BJ (cell line): Measurements from ENCODE around the gene CFAP141. TPM values are rescaled to one million over a fixed set of nuclear protein-coding genes. Genes with fewer than 3 reads are reported as not detected.

Source experiments
- CTCF ChIA-PET: fragments of 350-600 bp; formaldehyde crosslinking; extraction: SDS; loops from one replicate; lab custom pipeline; 2021; ENCODE audit warnings: antibody characterized with exemption, inconsistent platforms; lab: Yijun Ruan, JAX
- POLR2A ChIA-PET: fragments of 300-600 bp; sonication (Branson Sonifier 250); formaldehyde crosslinking; extraction: SDS; loops from one replicate; lab custom pipeline; 2021; ENCODE audit warnings: antibody characterized with exemption; lab: Charles Lee
- DNase-seq: peaks from one replicate; pipeline ENCODE4 v3.0.0-alpha.2; 2011; ENCODE audit warnings: low read depth
- H3K27me3 ChIP-seq: 2 replicates; pipeline ENCODE4 v1.6.0; 2011; ENCODE audit warnings: low read length; ENCODE audit not compliant: control insufficient read depth, insufficient read depth
- H3K36me3 ChIP-seq: 2 replicates; pipeline ENCODE4 v1.5.1; 2011; ENCODE audit warnings: low read length; ENCODE audit not compliant: control insufficient read depth, insufficient read depth
- H3K4me3 ChIP-seq: 2 replicates; pipeline ENCODE4 v1.5.1; 2011; ENCODE audit warnings: low read depth, mild to moderate bottlenecking, control low read depth, low read length
- polyA plus RNA-seq: library from polyadenylated mRNA; depleted of rRNA; stranded (reverse); fragments of >200 nt; gene quantifications from 2 replicates; pipeline ENCODE4 v1.2.3, GENCODE V29; 2011
- TF ChIP-seq, protein P1 (sequence below): IDR thresholded peaks from 2 replicates; pipeline ENCODE4 v1.5.1; 2011; ENCODE audit warnings: low read depth, mild to moderate bottlenecking, control low read depth, inconsistent platforms, low read length, moderate library complexity; ENCODE audit not compliant: insufficient read depth

The CFAP141 gene
- polyA plus RNA-seq, 1 experiment = not detected

DNA sequence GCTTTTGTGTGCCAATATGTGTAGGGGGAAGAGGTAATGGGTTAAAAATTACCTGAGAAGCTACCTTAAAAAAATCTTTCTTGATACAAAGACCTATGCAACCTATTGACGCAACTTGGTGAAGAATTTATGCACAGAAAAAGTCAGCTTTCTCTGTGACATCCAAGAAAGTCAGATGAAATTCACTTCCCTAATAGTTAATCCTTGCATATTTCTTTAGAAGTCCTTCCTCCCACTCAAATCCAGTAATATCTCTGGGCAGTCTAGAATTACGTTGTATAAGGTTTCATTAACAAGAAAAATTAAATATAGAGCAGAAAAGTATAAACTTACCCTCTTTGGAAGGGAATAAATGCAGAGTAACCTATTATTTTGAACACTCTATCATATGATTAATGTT, 17.5 kb upstream of the CFAP141 start:
- Histone ChIP-seq H3K27me3 (no peaks in the 10 kb centered on the region), H3K36me3 (peaks cover 10% of the 10 kb centered on the region), H3K4me3 (no peak overlapping the region)
- ChIA-PET CTCF (no interaction called here), POLR2A (no interaction called here)
- TF ChIP-seq, protein P1, sequence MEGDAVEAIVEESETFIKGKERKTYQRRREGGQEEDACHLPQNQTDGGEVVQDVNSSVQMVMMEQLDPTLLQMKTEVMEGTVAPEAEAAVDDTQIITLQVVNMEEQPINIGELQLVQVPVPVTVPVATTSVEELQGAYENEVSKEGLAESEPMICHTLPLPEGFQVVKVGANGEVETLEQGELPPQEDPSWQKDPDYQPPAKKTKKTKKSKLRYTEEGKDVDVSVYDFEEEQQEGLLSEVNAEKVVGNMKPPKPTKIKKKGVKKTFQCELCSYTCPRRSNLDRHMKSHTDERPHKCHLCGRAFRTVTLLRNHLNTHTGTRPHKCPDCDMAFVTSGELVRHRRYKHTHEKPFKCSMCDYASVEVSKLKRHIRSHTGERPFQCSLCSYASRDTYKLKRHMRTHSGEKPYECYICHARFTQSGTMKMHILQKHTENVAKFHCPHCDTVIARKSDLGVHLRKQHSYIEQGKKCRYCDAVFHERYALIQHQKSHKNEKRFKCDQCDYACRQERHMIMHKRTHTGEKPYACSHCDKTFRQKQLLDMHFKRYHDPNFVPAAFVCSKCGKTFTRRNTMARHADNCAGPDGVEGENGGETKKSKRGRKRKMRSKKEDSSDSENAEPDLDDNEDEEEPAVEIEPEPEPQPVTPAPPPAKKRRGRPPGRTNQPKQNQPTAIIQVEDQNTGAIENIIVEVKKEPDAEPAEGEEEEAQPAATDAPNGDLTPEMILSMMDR = no peak
- DNase-seq = no peak

DNA sequence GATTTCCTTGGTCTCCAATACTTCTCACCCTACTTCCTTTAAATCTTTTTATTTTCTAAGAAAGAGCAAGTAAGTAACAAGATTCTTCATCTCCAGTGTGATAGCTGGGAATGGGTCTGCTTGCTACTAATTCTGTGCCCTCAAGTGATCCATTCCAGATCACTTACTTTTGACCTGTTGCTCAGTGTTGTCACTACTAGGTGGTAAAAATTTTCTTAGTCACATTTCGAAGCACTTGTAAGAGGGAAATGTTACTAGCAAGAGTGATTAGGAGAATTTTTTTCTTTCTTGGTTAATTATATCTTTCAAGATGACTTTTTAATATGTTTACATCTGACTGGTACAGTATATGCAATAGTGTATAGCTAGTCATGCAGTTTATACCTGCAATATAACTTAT, 16.8 kb upstream of the CFAP141 start:
- Histone ChIP-seq H3K36me3 (peaks cover 9% of the 10 kb centered on the region), H3K27me3 (no peaks in the 10 kb centered on the region), H3K4me3 (no peak overlapping the region)
- no peak for DNase-seq
- ChIA-PET CTCF (interaction anchor here (0.9 kb wide), 1 partner anchor 24 kb away, joined by 3 read pairs; no protein-coding TSS in a partner anchor), POLR2A (no interaction called here)
- TF ChIP-seq, protein P1 = no peak

DNA sequence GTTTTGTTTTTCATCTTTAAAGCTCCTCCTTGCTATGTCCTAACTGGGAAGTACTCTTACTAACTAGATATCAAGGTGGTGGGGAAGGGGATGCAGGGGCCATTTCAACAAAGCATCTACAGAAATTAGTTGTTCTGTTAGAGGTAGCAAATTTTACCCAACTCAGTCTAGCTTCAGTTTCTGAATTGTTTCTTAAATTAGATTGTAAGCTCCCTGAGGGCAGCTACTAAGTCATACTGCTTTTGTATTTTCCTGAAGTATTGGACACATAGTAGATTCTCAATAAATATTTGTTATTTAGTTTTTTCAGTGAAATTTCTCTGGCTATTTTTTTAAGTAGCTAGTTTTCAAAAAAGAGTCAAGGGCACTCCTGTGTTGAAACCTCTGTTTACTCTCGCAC, 16.4 kb upstream of the CFAP141 start:
- ChIA-PET CTCF (interaction anchor here (0.9 kb wide), 1 partner anchor 23 kb away, joined by 3 read pairs; no protein-coding TSS in a partner anchor), POLR2A (no interaction called here)
- H3K27me3 ChIP-seq = no peaks in the 10 kb centered on the region
- H3K4me3 ChIP-seq = peak overlapping the region; percentile 77
- DNase-seq = no peak
- TF ChIP-seq, protein P1 = no peak
- peaks cover 7% of the 10 kb centered on the region for H3K36me3 ChIP-seq

DNA sequence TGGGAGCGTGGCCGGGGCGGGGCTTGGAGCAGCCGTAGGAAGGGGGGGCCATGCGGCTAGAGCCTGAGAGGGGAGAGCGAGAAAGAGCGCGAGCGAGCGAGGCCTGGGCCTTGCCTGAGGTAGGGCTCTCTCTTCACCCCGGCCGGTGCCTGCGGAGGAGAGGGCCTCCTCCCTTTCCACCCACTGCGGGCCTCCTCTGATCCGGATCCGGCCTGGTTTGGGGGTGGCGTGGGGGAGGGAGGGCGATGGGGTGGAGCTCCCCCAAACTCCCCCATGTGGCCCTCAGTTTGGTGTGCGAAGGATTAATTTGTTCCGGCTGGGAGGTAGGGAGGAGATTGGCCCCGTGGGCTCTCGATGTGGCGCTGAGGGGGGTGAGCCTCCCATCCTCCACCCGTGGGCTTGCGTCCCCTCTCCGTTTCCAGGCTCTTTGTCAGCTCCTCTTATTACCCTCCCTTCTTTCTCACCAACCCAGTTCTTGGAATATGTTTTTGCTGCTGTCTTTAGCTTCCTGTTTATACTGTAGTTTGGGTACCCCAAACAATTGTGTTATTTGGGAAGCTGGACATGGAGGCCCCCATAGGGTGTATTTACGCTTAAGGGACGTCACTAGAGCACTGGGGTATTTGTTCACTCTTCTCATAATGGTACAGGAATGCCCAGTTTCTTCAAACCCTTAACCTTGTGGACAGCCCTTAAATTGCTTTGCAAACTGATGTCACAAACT, 15.3 kb upstream of the CFAP141 start:
- H3K36me3 ChIP-seq = peaks cover 2% of the 10 kb centered on the region; the same call in 1 of the 2 replicates
- no peaks in the 10 kb centered on the region for H3K27me3 ChIP-seq
- peak overlapping the region; percentile 77 for H3K4me3 ChIP-seq
- ChIA-PET CTCF (interaction anchor here (0.5 to 1.8 kb wide), 5 partner anchors 13 to 104 kb away, joined by 3 to 5 read pairs (median 3); partner anchors contain the start of gene ATP8B2), POLR2A (interaction anchor here (0.6 kb wide), 1 partner anchor 105 kb away, joined by 7 read pairs; no protein-coding TSS in a partner anchor)
- TF ChIP-seq, protein P1 = no peak
- DNase-seq = peak; percentile 15

DNA sequence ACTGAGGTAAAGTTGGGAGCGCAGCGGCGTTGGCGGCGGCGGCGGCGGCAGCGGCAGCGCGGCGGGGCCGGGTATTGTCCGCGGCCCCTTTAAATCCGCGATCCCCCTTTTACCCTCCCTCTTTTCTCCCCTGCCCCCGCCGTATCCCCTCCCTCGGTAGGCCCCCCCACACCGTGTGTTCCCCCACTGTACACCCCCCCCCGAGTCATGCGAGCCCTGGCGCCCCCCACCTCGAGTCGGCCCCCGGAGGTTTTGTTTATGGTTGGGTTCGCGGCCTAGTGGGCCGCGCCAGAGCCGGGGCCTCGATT, 14.8 kb upstream of the CFAP141 start:
- no peak for DNase-seq
- Histone ChIP-seq H3K4me3 (peak overlapping the region; percentile 77), H3K27me3 (no peaks in the 10 kb centered on the region), H3K36me3 (peaks cover 2% of the 10 kb centered on the region; the same call in 1 of the 2 replicates)
- TF ChIP-seq, protein P1 = no peak
- CTCF ChIA-PET = interaction anchor here (1.0 to 1.8 kb wide), 4 partner anchors 18 to 52 kb away, joined by 3 to 5 read pairs (median 3); no protein-coding TSS in a partner anchor
- POLR2A ChIA-PET = no interaction called here
